HepG2 (cell line): ENCODE measurements around the gene HERPUD2.

Experiments used
- MAFK ChIP-seq, 2 experiments: IDR thresholded peaks in 1 of 2; conservative IDR thresholded peaks in 1 of 2; 2 replicates each; pipeline ENCODE4 v1.6.1; 2011; ENCODE audit warnings: improper control_type of control experiment in 2 of 2, low read length in 2 of 2
- TF ChIP-seq, protein P1 (sequence below): sonication (generic); formaldehyde crosslinking; IDR thresholded peaks from 2 replicates; pipeline ENCODE4 v1.4.0; 2020; ENCODE audit warnings: missing genetic modification reagents, mild to moderate bottlenecking, borderline replicate concordance

DNA sequence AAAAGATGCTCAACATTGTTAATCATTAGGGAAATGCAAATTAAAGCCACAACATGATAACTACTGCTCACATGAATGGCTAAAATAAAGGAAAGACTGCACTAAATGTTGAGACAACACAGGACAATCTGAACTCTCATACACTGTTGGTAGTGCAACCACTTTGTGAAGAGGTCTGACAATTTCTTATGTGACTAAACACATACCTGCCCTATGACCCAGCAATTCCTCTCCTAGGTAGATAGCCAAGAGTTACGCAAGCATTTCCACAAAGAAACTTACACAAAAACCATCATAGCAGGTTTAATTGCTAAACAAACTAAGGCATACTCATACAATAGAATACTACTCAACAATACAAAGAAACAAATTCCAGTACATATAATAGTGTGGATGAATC is 41.8 kb upstream of the HERPUD2 start:
- no peak; a peak in 1 of 4 replicates for TF ChIP-seq MAFK (conservative IDR thresholded peaks at IDR 0.05 in 1 of 2, IDR thresholded peaks at IDR 0.05 in 1 of 2; ENCODE audit: low read length in 2 of 2)
- TF ChIP-seq, protein P1, sequence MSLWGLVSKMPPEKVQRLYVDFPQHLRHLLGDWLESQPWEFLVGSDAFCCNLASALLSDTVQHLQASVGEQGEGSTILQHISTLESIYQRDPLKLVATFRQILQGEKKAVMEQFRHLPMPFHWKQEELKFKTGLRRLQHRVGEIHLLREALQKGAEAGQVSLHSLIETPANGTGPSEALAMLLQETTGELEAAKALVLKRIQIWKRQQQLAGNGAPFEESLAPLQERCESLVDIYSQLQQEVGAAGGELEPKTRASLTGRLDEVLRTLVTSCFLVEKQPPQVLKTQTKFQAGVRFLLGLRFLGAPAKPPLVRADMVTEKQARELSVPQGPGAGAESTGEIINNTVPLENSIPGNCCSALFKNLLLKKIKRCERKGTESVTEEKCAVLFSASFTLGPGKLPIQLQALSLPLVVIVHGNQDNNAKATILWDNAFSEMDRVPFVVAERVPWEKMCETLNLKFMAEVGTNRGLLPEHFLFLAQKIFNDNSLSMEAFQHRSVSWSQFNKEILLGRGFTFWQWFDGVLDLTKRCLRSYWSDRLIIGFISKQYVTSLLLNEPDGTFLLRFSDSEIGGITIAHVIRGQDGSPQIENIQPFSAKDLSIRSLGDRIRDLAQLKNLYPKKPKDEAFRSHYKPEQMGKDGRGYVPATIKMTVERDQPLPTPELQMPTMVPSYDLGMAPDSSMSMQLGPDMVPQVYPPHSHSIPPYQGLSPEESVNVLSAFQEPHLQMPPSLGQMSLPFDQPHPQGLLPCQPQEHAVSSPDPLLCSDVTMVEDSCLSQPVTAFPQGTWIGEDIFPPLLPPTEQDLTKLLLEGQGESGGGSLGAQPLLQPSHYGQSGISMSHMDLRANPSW (CRISPR knock-in tag): no peak
